ENCODE data around the gene ZFYVE26.

DNA sequence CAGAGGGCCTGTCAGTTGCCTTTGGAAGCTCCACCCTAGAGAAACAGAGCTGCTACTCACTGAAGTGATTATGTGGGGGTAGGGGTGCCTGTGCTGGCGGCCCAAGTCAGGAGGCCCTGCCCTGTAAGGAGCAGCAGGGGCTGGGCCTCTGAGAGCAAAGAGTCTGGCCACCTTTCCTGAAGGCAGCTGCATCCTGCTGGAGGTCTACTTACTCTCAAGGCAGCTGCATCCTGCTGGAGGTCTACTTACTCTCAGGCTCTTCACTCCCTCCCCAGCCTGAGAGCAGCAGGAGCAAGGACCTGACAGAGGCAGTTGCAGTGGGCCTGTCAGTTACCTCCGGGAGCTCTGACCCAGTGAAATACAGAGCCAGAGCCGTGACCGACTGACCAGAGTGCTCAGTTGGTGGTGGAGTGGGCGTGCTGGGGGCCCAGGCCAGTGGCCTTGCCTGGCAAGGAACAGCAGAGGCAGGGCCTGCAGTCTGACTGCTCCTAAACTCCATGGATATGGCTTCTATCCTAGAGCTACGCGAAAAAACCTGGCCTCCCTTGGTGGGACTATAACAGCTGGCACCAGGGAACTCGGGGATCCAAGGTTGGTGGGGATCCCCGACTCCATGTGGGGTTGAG is 35.5 kb upstream of the ZFYVE26 start:
- TF ChIP-seq YY1 (IDR thresholded peaks at IDR 0.05; ENCODE audit: low read depth) (no peak), RAD21 (IDR thresholded peaks at IDR 0.05; ENCODE audit: low read depth) (no peak), CREB1 (IDR thresholded peaks at IDR 0.05; ENCODE audit: low read depth) (no peak), TCF12 (IDR thresholded peaks at IDR 0.05; ENCODE audit: low read depth) (no peak), FOXM1 (IDR thresholded peaks at IDR 0.05; ENCODE audit: borderline replicate concordance, low read depth) (no peak), CEBPB (IDR thresholded peaks at IDR 0.05) (no peak)
- TF ChIP-seq, protein P1, sequence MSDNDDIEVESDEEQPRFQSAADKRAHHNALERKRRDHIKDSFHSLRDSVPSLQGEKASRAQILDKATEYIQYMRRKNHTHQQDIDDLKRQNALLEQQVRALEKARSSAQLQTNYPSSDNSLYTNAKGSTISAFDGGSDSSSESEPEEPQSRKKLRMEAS (IDR thresholded peaks at IDR 0.05): no peak

Measured in Ishikawa (cell line).